CD14-positive monocyte (primary cell): ENCODE measurements around the gene TRAF3. TPM values are rescaled to one million over a fixed set of nuclear protein-coding genes. Genes with fewer than 3 reads are reported as not detected.

ENCODE experiments used
- DNase-seq, 3 donors: peaks; one replicate each; pipeline ENCODE4 v3.0.0-alpha.2; 2011 to 2022
- H2AFZ ChIP-seq: 2 replicates; pipeline ENCODE4 v1.6.0; 2012; ENCODE audit warnings: mild to moderate bottlenecking, low read depth, low read length, inconsistent platforms; ENCODE audit not compliant: insufficient read depth, poor library complexity, severe bottlenecking
- H3K27ac ChIP-seq, 2 donors: 1 replicate in 1 of 2; 2 replicates in 1 of 2; pipeline ENCODE4 v1.5.1; 2012 to 2013; ENCODE audit warnings: low read length in 2 of 2, control low read depth in 1 of 2, inconsistent platforms in 1 of 2, low read depth in 1 of 2, mild to moderate bottlenecking in 1 of 2
- H3K27me3 ChIP-seq, 2 donors: one replicate each; pipeline versions ENCODE4 v1.6.0 to v1.6.1; 2011 to 2013; ENCODE audit warnings: low read length in 2 of 2; ENCODE audit not compliant: control insufficient read depth in 2 of 2, insufficient read depth in 2 of 2
- H3K36me3 ChIP-seq, 2 donors: replicated peaks in 1 of 2; 1 replicate in 1 of 2; 2 replicates in 1 of 2; pipeline versions ENCODE4 v1.5.1 to v1.6.1; 2012 to 2013; ENCODE audit warnings: low read length in 2 of 2, control low read depth in 1 of 2, inconsistent platforms in 1 of 2, mild to moderate bottlenecking in 1 of 2; ENCODE audit not compliant: insufficient read depth in 2 of 2, control insufficient read depth in 1 of 2
- H3K4me1 ChIP-seq, 2 donors: 1 replicate in 1 of 2; 2 replicates in 1 of 2; pipeline versions ENCODE4 v1.5.1 to v1.6.1; 2012 to 2013; ENCODE audit warnings: low read length in 2 of 2, control low read depth in 1 of 2, inconsistent platforms in 1 of 2, mild to moderate bottlenecking in 1 of 2, moderate library complexity in 1 of 2; ENCODE audit not compliant: insufficient read depth in 2 of 2, control insufficient read depth in 1 of 2
- H3K4me2 ChIP-seq: replicated peaks from 2 replicates; pipeline ENCODE3; 2012; ENCODE audit warnings: low read length, moderate library complexity, mild to moderate bottlenecking; ENCODE audit not compliant: poor library complexity, severe bottlenecking; ENCODE audit errors: extremely low read depth
- H3K4me3 ChIP-seq, 3 experiments: fragments of 200-600 bp in 1 of 3; sonication (generic) in 1 of 3; replicated peaks in 1 of 3; 1 replicate in 2 of 3; 2 replicates in 1 of 3; pipeline ENCODE4 v1.5.1; 2011 to 2013; ENCODE audit warnings: low read length in 3 of 3, mild to moderate bottlenecking in 3 of 3, control low read depth in 2 of 3, low read depth in 2 of 3, inconsistent platforms in 1 of 3, moderate library complexity in 1 of 3
- H3K79me2 ChIP-seq: 2 replicates; pipeline ENCODE4 v1.6.0; 2012; ENCODE audit warnings: mild to moderate bottlenecking, control low read depth, inconsistent platforms, low read length, moderate library complexity; ENCODE audit not compliant: insufficient read depth
- H3K9ac ChIP-seq: 2 replicates; pipeline ENCODE4 v1.6.0; 2017; ENCODE audit warnings: low read length, mild to moderate bottlenecking; ENCODE audit not compliant: insufficient read depth, poor library complexity, severe bottlenecking
- H3K9me3 ChIP-seq, 2 donors: replicated peaks in 1 of 2; 1 replicate in 1 of 2; 2 replicates in 1 of 2; pipeline versions ENCODE4 v1.5.1 to v1.6.1; 2012 to 2013; ENCODE audit warnings: low read length in 2 of 2, control low read depth in 1 of 2; ENCODE audit not compliant: control insufficient read depth in 1 of 2, insufficient read depth in 1 of 2
- H4K20me1 ChIP-seq: 2 replicates; pipeline ENCODE4 v1.6.0; 2012; ENCODE audit warnings: mild to moderate bottlenecking, low read length, control low read depth, moderate library complexity; ENCODE audit not compliant: insufficient read depth
- H3K27ac Mint-ChIP-seq, 7 donors: one replicate each; pipeline ENCODE4 v1.8.0; 2020; ENCODE audit warnings: mild to moderate bottlenecking in 7 of 7, mixed read lengths in 7 of 7, moderate library complexity in 6 of 7, inconsistent platforms in 2 of 7
- H3K27me3 Mint-ChIP-seq, 3 donors: one replicate each; pipeline ENCODE4 v1.8.0; 2021 to 2022; ENCODE audit warnings: low read depth in 3 of 3, mild to moderate bottlenecking in 3 of 3, mixed read lengths in 3 of 3, moderate library complexity in 3 of 3, inconsistent platforms in 1 of 3
- H3K36me3 Mint-ChIP-seq, 2 donors: one replicate each; pipeline ENCODE4 v1.8.0; 2020; ENCODE audit warnings: mixed read lengths in 2 of 2, inconsistent platforms in 1 of 2, mild to moderate bottlenecking in 1 of 2
- H3K4me1 Mint-ChIP-seq: one replicate; pipeline ENCODE4 v1.8.0; 2020; ENCODE audit warnings: mild to moderate bottlenecking, mixed read lengths
- H3K4me3 Mint-ChIP-seq, 2 donors: one replicate each; pipeline ENCODE4 v1.8.0; 2020; ENCODE audit warnings: mild to moderate bottlenecking in 2 of 2, mixed read lengths in 2 of 2, moderate library complexity in 1 of 2
- H3K9me3 Mint-ChIP-seq, 7 donors: one replicate each; pipeline ENCODE4 v1.8.0; 2020 to 2022; ENCODE audit warnings: mixed read lengths in 7 of 7, mild to moderate bottlenecking in 6 of 7, moderate library complexity in 6 of 7, inconsistent platforms in 2 of 7
- WGBS: methylation state at CpG from one replicate; pipeline ENCODE4 v1.1.5; 2013; ENCODE audit warnings: missing lambda C conversion rate; ENCODE audit not compliant: insufficient coverage; 5-methylcytosine and 5-hydroxymethylcytosine counted together
- intact Hi-C, 2 donors: fragments of 100-400 bp; cut with micrococcal nuclease; formaldehyde crosslinking; loops; one replicate each; pipeline versions ENCODE4 v1.15.0 to v1.15.1; 2023
- polyA plus RNA-seq, 3 donors: library from polyadenylated mRNA; depleted of rRNA in 1 of 3; unstranded in 2 of 3; stranded (reverse) in 1 of 3; fragments of 300-500 nt in 2 of 3; fragments of >200 nt in 1 of 3; fragmentation: Illumina TruSeq in 2 of 3; gene quantifications; 1 replicate in 2 of 3; 2 replicates in 1 of 3; pipeline ENCODE4 v1.2.3, GENCODE V29; 2012 to 2021
- TF ChIP-seq, protein P1 (sequence below): fragments of 200-600 bp; IDR thresholded peaks from one replicate; pipeline ENCODE4 v1.8.0; 2022; ENCODE audit warnings: antibody characterized with exemption, mild to moderate bottlenecking

Gene TRAF3
- polyA plus RNA-seq, 3 donors = 12.0 to 37.6 (median 17.3) TPM

DNA sequence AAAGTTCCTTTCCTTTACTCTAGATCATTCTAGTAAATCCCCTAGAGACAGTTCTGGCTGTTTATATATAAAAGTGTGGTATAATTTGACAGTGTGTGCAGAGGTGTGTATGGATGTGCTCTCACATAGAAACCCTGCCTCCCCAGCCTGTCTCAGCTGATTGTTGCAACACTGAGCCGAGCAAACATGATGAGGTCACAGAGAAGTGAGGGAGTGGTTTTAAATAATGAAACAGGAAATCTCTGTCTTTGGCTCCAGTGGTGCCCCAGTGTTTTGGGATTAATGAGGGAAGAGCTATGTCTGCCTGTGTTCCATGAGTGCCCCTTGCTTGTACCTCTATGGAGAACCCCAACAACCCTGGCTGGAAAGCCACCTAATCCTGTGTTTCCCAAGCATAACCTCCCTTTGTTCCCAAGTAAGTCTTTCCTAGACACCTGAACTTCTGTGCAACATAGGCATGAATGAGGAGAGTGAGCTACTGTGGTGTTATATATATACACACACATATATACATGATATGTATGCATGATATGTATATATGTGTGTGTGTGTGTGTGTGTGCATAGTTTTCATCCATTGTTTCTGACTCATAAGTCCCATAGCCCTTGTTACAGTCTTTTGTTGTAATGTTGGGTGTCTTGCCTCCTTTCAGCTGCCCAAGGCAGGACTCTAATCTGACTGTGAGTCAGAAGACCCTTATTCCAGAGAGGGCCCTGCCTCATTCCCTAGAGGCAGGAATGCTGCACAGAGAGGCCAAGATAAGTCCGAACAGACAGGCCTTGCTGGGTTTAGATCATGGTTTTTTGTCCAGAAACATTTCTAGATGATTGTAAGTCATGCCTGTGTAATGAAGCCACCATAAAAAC is 18.0 kb downstream of the TRAF3 start:
- Histone ChIP-seq H3K4me3 (peak overlapping the region in 2 of 3 experiments; percentile 5 to 44), H3K9ac (peak overlapping the region; percentile 5), H3K27me3 (no peaks in the 10 kb centered on the region), H3K4me2 (peak overlapping the region; percentile 55), H3K27ac (peak overlapping the region in 1 of 2 donors; percentile 89), H4K20me1 (peaks cover 100% of the 10 kb centered on the region), H3K36me3 (peaks cover 3 to 22% of the 10 kb centered on the region in 2 donors), H3K4me1 (peaks cover 21 to 23% of the 10 kb centered on the region in 2 donors), H3K9me3 (peaks cover 4 to 13% of the 10 kb centered on the region in 2 donors), H3K79me2 (peaks cover 100% of the 10 kb centered on the region), H2AFZ (no peak overlapping the region)
- WGBS = 100% methylated on average over 1 of the region's 2 CpGs
- DNase-seq = peak; percentile 76 to 84 (median 83)
- intact Hi-C loops = no loop called here
- H3K36me3 Mint-ChIP-seq = peaks cover 25 to 40% of the 10 kb centered on the region in 2 donors
- H3K4me3 Mint-ChIP-seq = peak overlapping the region; percentile 65 to 76
- peaks cover 3 to 12% (median 8%) of the 10 kb centered on the region in 7 donors for H3K9me3 Mint-ChIP-seq
- peaks cover 32% of the 10 kb centered on the region for H3K4me1 Mint-ChIP-seq
- H3K27me3 Mint-ChIP-seq = peaks cover 0 to 4% (median 0%) of the 10 kb centered on the region in 3 donors
- peak overlapping the region; percentile 92 to 97 (median 96) for H3K27ac Mint-ChIP-seq
- TF ChIP-seq, protein P1, sequence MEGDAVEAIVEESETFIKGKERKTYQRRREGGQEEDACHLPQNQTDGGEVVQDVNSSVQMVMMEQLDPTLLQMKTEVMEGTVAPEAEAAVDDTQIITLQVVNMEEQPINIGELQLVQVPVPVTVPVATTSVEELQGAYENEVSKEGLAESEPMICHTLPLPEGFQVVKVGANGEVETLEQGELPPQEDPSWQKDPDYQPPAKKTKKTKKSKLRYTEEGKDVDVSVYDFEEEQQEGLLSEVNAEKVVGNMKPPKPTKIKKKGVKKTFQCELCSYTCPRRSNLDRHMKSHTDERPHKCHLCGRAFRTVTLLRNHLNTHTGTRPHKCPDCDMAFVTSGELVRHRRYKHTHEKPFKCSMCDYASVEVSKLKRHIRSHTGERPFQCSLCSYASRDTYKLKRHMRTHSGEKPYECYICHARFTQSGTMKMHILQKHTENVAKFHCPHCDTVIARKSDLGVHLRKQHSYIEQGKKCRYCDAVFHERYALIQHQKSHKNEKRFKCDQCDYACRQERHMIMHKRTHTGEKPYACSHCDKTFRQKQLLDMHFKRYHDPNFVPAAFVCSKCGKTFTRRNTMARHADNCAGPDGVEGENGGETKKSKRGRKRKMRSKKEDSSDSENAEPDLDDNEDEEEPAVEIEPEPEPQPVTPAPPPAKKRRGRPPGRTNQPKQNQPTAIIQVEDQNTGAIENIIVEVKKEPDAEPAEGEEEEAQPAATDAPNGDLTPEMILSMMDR = no peak

DNA sequence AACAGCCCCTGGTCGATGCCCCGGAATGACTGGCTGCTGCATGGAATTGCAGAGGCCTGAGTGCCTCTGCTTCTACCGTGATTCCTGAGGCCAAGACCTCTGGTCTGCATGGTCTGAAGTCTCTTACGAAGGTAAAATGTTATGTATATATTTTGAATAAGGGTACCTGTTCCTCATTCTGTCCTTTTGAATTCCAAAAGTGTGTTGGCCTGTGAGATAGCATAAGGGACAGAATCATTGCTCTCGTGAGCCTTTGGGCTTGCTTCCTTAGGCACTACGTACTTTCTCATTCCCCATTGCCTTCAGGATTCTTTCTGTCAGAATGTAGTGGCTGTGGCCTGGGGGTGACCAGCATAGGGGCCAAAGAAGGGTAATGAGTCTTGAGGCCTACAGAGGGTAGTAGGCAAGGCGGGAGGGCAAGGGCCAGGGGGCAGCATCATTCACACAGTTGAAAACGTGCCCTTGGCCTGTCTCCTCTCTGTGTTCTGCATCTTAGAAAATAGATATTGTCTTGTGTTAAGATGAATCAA is 19.5 kb downstream of the TRAF3 start:
- Mint-ChIP-seq H3K27me3 (peaks cover 0 to 3% (median 0%) of the 10 kb centered on the region in 3 donors), H3K27ac (peak overlapping the region in 5 of 7 donors; percentile 38 to 70 (median 64)), H3K4me3 (no peak overlapping the region), H3K36me3 (peaks cover 22 to 33% of the 10 kb centered on the region in 2 donors), H3K4me1 (peaks cover 29% of the 10 kb centered on the region), H3K9me3 (peaks cover under 1 to 8% (median 4%) of the 10 kb centered on the region in 7 donors)
- intact Hi-C loops = no loop called here
- Histone ChIP-seq H3K27me3 (no peaks in the 10 kb centered on the region), H2AFZ (no peak overlapping the region), H3K27ac (no peak overlapping the region), H3K9me3 (peaks cover 4 to 13% of the 10 kb centered on the region in 2 donors), H3K4me2 (no peak overlapping the region), H4K20me1 (peaks cover 99% of the 10 kb centered on the region), H3K9ac (no peak overlapping the region), H3K79me2 (peaks cover 97% of the 10 kb centered on the region), H3K4me3 (no peak overlapping the region), H3K4me1 (peaks cover 21 to 23% of the 10 kb centered on the region in 2 donors), H3K36me3 (peaks cover 3 to 22% of the 10 kb centered on the region in 2 donors)
- 100% methylated on average over 4 of the region's 8 CpGs for WGBS
- DNase-seq = no peak
- TF ChIP-seq, protein P1 = no peak
